Choroid plexus epithelial cell (primary cell): ENCODE measurements around the gene NTM.
A peak's percentile ranks its signal among the peaks of the same experiment; 100 is the strongest.
"Not testable (repeated sequence)": the region's sequence is repeated elsewhere in the genome, so short reads cannot be mapped to it uniquely, and the experiment has no call there.

Experiments used
- DNase-seq: peaks from one replicate; pipeline ENCODE4 v3.0.0-alpha.2; 2010; ENCODE audit warnings: low read depth
- H3K4me3 ChIP-seq: 2 replicates; pipeline ENCODE4 v1.5.1; 2011; ENCODE audit warnings: low read depth, mild to moderate bottlenecking, control low read depth, low read length, moderate library complexity
- TF ChIP-seq, protein P1 (sequence below): conservative IDR thresholded peaks from 2 replicates; pipeline ENCODE4 v1.5.1; 2011; ENCODE audit warnings: low read depth, mild to moderate bottlenecking, control low read depth, inconsistent platforms, low read length, moderate library complexity

NTM gene

GRCh38 chr11:131334601-131335000, 35.8 kb upstream of the NTM start:
- TF ChIP-seq, protein P1, sequence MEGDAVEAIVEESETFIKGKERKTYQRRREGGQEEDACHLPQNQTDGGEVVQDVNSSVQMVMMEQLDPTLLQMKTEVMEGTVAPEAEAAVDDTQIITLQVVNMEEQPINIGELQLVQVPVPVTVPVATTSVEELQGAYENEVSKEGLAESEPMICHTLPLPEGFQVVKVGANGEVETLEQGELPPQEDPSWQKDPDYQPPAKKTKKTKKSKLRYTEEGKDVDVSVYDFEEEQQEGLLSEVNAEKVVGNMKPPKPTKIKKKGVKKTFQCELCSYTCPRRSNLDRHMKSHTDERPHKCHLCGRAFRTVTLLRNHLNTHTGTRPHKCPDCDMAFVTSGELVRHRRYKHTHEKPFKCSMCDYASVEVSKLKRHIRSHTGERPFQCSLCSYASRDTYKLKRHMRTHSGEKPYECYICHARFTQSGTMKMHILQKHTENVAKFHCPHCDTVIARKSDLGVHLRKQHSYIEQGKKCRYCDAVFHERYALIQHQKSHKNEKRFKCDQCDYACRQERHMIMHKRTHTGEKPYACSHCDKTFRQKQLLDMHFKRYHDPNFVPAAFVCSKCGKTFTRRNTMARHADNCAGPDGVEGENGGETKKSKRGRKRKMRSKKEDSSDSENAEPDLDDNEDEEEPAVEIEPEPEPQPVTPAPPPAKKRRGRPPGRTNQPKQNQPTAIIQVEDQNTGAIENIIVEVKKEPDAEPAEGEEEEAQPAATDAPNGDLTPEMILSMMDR = no peak
- no peak for DNase-seq
- H3K4me3 ChIP-seq = no peak overlapping the region

DNA sequence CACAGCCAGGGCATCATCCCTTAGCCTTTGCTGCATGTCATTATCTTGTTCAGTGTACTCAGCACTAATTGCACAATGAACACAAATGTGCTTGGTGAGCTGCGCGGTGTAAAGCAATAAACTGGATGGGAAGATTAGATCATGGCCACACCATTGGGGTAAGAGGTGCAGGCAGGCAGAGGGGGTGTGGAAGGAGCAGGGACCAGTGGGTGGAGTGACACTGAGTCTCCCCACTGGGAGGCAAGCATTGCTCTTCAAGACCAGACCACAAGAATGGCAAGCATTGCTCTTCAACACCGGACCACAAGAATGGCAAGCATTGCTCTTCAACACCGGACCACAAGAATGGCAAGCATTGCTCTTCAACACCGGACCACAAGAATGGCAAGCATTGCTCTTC, 28.5 kb upstream of the NTM start:
- DNase-seq = peak; percentile 4
- not testable (repeated sequence) for H3K4me3 ChIP-seq

DNA sequence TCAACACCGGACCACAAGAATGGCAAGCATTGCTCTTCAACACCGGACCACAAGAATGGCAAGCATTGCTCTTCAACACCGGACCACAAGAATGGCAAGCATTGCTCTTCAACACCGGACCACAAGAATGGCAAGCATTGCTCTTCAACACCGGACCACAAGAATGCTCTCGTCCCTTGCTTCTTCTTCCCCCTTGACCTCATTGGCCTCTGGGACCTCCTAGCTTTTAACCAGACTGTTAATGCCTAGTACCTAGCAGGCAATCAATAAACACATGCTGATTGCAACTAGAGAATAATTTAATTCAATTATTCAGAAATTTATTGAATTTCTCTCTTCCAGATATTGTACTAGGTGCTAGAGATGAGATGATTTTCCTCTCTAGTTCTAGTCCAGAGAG, 28.0 kb upstream of the NTM start:
- not testable (repeated sequence) for DNase-seq, H3K4me3 ChIP-seq

DNA sequence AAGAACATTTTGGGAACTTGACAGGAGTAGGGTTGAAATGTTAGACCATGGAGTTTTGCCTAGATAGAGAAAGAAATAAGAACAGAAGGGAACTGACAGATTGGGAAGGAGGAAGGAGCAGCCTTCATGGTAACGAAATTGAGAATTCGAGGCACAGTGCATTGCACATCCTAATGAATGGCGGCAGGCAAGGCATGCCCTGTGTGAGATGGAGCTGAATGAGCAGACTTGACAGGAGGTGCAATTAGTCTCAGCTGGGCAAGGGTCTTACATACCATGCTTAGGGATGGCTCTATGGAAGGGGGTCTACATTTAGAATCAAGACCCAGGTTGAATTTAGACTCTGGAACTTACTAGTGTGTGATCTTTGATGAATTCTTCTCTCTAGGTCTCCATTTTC, 25.0 kb upstream of the NTM start:
- H3K4me3 ChIP-seq = no peak overlapping the region
- DNase-seq = no peak
- TF ChIP-seq, protein P1 = no peak

DNA sequence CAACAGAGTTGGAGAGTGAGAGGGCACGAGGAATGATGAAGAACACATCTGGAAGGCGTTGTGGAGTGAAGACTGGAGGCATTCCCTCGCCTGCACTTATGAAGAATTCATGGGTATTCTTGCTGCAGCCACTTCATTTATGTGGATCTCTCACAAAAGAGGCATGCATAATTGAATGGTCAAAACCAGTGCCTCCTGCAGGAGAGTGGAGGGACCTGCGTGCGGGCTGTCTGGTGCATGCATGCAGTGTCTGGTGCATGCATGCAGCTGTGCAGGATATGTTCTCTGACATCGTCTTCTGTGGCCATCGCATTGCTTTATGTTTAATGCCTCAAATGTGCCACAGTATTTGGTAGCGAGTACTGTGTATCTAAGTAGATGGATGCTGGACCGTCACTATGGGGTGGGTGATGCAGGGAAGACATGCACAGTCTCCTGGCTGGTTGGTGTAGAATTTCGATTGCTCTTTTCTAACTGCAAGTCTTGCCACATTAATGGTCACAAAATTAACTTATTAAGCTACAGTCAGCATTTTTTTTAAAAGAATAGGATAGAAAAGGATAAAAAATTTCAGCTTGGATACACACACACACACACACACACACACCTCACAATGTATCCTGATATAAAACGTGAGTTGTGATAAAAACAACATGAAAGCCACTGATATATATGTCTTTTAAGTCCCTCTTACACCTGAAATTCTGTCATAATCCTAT, 20.9 kb upstream of the NTM start:
- TF ChIP-seq, protein P1 = no peak
- no peak for DNase-seq
- H3K4me3 ChIP-seq = no peak overlapping the region

DNA sequence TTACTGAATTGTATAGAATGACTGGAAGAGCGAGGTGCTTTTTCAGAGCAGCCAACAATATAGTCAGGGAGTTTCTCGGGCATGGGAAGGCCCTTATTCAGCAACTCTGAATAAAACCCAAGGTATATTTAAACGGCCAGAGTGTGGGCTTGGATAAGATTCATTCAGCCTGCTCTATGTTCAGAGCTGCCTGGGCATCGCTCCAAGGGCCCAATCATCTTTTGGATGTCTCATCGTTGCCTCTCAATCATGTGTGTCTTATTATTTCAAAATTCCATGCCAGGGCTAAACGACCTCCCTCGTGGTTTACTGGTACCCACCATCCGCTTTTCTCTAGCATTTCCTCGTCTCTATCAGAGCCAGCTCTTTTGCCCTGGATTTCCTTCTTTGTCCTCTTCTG, 19.5 kb upstream of the NTM start:
- DNase-seq = no peak
- no peak overlapping the region for H3K4me3 ChIP-seq
- TF ChIP-seq, protein P1 = no peak

DNA sequence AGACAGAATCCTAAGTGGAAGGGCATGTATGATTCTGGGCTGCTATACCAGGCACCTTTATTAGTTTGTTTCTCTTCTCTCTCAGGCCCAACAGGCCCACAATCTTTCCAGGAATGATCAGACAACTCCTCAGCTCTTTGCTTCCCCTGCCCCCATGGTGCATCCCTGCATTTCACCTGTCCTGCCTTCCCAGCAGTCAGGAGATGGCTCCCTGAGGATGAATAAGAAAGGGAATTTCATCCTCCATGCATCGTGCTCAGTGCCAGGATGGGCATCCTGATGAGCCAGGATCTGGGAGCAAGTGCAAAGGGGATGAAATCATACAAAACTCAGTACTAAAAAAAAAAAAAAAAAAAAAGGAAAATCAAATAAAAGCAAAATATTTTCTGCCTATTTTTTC, 18.6 kb upstream of the NTM start:
- no peak for DNase-seq
- H3K4me3 ChIP-seq = no peak overlapping the region
- TF ChIP-seq, protein P1 = no peak

DNA sequence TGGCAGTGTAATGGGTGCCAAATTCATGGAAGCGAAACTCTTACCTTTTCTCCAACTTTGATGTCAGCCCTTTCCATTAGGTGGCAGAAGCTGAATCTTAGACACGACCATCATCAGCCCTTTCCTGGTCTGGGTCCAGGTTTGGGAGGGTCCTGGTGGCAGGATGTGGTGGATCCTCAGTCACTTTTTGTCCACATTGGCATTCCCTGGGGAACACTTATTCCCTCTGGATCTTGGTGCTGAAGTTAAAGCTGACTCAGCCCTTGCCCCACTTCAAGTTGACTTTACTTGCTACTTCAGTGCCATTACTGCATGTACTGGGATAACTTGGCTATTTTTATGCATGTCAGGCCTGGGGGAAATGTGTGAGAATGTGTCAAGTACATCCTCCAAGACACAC, 16.6 kb upstream of the NTM start:
- TF ChIP-seq, protein P1 = no peak
- H3K4me3 ChIP-seq = no peak overlapping the region
- no peak for DNase-seq
